HPDE6-E6E7 (cell line): ENCODE data around the gene ACTN2.

ENCODE experiments used
- DNase-seq: peaks from one replicate; pipeline ENCODE4 v3.0.0; 2011; ENCODE audit warnings: missing footprints; ENCODE audit errors: extremely low spot score

ACTN2 gene

DNA sequence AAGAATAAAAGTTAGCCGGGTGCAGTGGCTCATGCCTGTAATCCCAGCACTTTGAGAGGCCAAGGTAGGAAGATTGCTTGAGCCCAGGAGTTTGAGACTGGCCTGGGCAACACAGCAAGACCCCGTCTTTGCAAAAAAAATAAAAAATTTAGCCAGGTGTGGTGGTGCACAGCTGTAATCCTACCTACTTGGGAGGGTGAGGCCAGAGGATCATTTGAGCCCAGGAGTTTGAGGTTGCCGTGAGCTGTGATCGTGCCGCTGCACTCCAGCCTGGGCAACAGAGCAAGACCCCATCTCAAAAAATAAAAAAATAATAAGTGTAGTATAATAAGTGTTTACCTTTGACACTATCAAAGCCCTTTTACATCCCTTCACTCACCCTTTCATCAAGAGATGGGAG lies 5.0 kb downstream of the ACTN2 start:
- no peak for DNase-seq

DNA sequence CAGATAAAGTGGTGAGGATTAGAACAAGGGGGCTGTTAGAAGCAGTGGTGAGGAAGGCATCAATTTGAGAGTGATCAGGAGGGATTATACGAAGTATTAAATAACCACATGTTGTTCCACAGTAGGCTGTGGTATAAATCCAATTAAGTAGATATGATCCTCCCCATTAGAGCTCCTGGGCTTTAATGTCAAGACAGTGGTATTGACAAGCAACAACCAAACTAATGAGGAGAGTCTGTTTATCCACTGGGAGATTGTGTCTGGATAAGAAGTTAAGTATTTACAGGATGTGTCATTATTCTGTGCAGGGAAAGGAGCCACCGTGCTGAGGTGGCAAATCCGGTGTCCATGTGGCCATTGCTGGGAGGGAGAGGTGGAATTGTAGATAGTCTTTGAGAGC lies 5.8 kb downstream of the ACTN2 start:
- no peak for DNase-seq

DNA sequence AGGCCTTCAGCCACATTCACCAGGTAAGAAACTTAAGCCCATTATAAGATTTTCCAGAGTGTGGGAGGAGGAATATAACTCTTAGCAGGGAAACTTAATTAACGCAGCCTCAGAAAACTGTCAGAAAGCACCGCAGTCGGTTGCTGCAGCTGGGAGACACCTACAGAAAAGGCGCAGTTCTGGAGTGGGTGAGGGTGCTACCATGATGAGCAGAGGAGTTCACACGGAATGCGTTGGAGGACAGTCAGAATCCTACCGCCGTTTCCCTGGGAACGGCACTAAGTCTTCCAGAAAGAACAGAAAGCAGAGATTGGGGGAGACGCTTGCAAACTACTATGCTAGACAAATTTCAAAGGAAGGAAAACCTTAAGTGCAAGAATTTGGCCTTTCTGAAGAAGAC lies 6.4 kb downstream of the ACTN2 start:
- no peak for DNase-seq

DNA sequence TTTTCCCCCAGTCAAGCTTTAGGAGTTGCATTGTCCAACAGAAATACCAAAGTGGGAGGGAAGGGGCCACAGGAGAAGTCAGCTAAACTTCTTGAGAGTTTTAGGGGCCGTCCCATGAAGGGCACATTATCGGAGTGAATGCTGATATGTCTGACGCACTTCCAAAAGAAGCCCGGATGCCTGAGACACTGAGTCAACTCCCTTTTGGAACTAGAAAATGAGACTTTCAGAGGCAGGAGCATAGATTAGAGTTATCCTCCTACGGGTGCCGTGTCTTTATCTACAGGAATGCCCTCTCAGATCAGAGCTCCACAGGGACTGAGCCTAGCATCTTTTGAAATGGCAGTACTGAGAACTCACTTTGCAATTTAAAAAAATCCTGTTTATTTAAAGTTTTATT lies 13.1 kb downstream of the ACTN2 start:
- no peak for DNase-seq

DNA sequence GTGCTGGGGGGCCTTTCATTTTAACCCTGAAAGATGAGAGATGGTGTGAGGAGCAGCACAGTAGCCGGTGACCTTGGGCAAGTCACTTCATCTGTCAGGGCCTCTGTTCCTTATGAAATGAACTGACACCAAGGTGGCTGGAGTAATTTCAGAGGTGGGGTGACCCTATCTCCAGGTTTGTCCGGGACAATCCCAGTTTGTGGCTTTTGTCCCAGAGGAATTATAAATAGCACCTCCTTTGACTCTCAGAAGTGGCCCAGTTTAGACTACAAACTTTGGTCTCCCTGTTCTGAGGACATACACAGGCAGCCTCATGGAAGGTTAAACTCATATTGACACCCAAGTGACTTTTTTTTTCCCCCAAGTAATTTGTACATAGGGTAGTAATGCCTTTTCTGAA lies 14.6 kb downstream of the ACTN2 start:
- DNase-seq: no peak

DNA sequence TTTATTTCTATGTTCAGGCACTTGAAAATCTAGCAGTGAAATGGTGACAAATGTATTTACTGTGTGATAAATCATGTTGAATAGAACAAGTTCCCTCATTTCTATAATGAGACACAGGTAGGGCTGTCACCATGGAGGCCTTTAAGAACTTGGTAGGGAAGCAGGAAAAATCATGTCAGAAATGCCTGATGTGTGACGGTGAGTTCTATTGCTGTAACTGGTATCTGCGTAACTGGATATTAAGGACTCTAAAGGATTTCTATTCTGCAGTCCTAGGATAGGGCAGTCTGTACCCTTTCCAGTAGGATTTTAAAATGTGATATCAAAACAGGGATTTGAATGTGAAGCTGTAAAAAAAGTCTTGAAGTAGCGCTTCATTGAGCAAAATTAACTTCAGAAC lies 15.5 kb downstream of the ACTN2 start:
- no peak for DNase-seq

DNA sequence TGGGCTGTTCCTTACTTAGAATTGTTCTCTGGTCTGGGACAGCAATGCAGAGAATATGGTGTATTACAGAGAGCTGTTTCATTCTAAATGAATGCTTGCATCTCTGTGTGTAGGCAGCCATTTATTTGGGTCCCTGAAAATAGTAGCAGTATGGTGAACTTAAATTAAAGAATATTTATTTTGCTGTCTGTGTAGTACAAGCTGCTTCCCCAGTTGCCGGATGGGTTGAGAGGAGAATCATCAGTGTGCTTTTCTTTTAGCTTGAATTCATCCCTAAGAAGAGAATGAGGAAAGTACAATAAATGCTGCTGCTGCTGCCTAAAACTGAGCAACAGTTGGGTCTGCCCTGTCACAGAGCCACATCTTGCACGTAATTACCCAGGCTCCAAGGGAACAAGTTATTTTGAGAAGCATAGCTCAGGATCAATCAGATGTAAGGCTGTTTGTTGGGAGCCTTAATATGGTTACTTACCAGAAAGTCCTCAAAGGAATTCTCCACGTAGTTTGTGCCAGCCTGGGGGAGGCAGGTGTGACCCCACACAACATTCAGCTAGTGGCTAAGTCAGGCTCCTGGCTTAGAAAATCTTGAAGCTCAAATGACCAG lies 16.6 kb downstream of the ACTN2 start:
- DNase-seq: no peak

DNA sequence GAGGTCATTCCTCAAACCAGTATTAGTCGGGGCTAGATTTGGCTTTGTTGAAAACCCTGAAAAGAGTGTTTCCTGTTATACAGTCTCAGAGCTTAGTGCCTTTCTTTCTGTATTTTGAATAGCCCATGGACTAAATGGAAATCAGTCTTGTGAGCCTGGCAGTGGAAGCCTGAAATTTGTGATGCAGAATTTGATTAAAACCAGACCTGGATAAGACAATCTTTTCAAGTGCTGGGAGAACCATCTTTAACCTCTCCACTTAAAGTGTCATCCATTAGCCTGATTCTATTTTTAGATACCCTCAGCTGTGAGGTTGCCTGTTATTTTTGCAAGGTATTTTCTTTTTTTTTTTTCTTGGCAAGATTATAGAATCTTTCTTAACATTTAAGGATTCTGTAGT lies 19.5 kb downstream of the ACTN2 start:
- no peak for DNase-seq

DNA sequence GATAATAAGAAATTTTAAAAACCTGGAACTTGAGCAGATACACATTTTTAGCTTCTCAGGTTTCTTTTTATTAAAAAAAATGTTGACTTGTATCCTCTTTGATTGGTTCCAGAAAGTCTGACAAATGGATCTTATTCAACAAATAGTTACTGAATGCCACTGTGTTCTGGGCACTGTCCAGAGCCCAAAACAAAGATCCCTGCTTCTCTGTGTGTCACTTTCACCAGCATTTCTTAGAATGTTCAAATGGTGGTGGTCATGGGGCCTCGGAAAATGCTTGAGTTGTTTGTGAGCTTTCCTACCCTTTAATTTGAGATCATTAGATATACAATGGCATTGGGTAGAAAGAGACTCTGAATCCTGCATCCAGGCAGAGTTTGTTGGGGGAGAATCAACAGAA lies 19.9 kb downstream of the ACTN2 start:
- no peak for DNase-seq

DNA sequence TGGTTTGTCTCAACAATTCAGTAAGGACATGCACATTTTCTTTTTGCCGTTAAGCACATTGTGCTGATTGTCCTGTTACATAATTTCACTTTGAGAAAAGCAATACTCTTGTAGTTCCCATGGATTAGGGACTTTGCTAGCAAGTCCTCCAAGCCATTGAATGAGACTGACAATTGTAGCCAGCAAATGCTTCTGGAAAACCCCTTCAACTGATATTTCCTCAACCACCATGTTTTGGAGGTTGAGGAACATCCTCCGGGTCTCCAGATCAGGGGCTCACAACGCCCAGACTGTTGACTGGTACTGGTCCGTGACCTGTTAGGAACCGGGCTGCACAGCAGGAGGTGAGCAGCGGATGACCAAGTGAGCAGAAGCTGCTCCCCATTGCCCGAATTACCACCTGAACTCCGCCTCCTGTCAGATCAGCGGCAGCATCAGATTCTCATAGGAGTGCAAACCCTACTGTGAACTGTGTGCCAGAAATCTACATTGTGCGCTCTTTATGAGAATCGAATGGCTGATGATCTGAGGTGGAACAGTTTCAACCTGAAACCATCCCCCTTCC lies 24.1 kb downstream of the ACTN2 start:
- DNase-seq: no peak

DNA sequence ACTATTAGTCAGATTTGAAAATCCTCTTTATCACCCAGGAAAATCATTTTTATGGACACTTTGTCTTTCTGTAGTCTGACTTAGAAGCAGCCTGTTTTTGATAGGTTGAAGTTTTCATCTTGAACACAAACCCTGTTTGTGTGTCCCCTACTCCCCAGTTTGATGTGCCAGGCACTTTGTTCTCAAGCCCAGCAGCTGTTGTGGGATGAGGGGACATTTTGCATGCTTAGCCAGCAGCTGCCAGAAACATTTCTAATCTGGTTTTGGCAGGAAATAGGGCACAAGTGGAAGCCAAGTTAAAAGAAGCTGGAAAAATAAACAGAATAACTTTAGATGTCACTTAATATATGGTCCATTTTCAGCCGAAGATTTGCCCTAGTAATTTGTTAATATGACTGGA lies 29.9 kb downstream of the ACTN2 start:
- no peak for DNase-seq

DNA sequence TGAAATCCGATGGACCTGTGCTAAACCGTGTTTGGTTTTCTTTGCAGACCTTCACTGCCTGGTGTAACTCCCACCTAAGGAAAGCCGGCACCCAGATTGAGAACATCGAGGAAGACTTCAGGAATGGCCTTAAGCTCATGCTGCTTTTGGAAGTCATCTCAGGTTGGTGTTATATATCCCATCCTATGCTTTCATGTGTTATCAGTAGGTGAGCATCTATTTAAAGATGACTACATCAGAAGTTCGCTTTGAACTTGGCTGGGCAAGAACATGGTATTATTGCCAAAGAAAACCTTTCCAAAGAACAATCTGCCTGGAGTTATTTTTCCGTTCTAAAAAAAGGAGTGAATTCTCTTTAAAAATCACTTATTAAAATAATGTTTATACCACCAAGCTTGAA lies 31.5 kb downstream of the ACTN2 start:
- no peak for DNase-seq

DNA sequence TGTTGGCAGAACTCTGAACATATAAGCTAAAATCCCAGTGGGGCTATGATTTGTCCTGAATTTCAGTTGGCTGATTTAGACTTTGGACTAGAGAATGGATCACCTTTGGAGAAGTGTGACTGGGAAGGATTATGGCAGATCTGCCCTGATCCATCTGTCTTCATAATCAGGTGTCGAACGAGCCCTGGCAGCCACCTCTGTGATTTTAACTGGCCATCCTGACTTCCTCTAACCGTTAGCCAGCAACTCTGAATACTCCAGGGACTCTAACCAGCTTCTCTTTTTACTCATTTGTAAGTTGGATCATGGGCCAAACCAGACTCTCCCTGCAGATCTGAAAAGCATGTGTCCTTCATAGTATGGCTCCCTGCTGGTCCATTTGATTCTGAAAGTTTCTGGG lies 32.0 kb downstream of the ACTN2 start:
- no peak for DNase-seq

DNA sequence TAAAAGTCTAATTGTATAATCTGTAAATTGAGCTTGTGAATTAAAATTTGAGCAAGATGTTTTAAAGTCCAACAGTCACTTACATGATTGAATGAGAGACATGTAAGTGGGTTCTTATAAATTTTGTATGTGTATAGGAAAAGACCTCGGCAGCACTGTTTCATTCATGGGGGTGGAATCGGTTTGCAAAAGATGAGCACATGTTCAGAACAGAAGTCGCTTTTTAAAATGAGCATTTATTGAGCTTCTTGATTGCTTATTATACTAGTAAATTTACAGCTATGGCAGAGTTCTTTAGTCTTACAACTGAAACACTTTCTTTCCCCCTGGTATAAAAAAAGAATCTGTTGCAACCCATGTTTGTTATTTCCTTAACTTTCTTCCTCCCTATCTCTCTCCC lies 33.9 kb downstream of the ACTN2 start:
- no peak for DNase-seq

DNA sequence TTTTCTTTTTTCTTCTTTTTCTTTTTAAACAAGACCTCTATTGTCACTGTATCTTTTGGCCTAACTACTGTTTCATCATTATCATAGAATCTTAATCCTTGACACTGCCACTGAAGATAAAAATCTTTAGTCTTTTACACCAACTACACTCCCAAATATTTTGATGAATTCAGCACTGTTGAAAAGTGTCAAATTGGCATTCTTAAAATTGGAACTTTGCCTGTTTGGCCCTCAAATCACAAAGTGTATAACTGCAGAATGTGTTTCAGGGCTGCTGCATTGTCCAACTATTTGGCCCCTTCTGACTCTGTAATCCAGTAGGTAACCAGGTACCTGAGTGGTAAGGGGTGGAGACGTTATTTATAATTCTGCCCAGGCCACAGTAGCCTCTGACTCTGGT lies 34.3 kb downstream of the ACTN2 start:
- no peak for DNase-seq

DNA sequence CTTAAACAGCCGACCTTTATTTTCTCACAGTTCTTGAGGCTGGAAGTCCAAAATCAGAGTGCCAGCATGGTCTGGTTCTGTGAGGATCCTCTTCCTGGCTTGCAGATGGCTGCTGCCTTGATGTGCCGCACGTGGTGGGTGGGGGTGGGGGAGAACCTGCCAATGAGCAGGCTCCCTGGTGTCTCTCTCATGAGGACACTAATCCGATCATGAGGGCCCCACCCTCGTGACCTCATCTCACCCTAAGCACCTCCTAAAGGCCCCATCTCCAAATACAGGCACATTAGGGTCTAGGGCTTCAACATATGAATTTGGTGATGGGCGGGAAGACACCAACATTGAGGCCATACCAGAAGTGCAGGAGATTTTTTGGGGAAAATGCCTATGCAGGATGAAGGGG lies 37.8 kb downstream of the ACTN2 start:
- no peak for DNase-seq

DNA sequence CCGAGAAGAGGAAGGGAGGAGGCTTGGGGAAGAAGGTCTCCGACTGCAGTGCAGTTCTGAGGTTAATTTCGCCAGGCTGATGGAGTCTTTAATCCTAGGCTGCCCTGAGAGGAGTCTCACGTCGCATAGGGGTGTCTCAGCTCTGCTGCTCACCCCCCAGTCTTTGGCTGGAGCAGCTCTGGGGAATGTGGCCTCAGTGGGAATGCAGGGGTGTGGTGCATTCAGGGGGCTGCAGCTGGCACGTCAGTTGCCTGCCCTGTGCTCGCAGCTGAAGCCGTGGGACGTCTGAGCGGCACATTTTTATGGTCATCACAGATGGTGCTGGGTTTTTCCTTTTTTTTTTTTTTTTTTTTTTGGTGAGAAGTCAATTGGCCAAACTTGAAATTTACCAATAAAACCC lies 38.2 kb downstream of the ACTN2 start:
- DNase-seq: no peak

DNA sequence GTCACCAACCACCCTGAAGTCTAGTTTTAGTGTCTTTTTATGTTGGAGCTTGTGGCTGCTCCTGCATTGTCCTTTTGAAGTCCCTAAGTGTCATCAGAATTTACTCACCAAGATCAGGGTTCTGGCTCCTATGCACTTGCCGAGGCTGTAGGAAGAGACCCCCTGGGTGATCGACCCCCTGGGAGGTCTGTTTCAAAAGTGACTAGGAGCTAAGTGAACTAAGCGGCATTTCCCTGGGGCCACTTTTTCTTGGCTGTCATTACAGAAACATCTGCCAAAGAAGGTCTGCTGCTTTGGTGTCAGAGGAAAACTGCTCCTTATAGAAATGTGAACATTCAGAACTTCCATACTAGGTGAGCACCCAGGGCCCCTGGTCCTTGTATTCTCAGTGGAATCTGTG lies 39.4 kb downstream of the ACTN2 start:
- no peak for DNase-seq

DNA sequence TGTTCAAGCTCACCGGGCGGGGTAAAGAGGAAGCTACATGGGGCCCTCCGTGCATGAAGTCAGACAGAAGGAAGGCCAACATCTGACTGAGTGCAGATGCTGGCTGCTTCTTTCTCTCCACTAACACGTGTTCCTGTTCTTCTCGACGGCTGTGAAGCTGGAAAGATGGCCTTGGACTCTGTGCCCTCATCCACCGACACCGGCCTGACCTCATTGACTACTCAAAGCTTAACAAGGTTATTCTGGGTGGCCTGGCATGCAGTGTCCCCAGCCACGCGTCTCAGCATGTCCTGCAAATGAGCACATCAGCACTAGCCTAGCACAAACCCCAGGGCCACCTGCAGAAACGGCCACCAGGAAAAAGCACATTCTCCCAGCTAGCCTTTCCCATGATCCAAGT lies 41.2 kb downstream of the ACTN2 start:
- DNase-seq: no peak

DNA sequence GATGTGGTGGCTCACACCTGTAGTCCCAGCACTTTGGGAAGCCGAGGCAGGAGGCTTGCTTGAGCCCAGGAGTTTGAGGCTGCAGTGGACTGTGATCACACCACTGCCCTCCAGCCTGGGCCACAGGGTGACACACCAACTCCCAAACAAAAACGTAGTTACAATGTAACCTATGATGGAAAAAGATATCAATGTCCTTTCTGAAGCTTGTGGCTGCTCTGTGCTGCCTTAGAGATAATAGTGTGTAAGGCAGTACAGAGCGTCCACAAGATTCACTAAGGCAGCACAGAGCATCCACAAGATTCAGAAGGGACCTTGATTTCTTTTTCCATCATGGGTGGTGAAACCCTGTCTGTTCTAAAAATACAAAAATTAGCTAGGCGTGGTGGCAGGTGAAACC lies 42.5 kb downstream of the ACTN2 start:
- DNase-seq: no peak

DNA sequence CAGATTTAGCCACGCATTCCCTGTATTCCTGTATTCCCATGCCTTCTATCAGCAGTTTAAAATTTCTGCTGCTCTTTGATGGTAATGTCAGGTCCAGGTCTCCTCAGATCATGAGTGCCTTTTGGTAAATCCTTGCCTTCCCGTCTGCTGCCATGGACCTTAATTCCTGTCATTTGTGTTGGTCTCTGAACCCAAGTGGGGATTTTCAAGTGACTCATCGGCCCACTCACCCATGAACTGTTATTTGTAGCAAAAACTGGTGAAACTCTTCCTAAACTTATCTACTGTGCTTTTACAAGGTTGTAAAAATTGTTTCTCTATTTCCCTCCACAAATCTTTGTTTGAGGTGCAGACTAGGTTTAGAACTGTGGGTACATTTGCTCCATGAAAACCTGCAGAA lies 47.4 kb downstream of the ACTN2 start:
- no peak for DNase-seq

DNA sequence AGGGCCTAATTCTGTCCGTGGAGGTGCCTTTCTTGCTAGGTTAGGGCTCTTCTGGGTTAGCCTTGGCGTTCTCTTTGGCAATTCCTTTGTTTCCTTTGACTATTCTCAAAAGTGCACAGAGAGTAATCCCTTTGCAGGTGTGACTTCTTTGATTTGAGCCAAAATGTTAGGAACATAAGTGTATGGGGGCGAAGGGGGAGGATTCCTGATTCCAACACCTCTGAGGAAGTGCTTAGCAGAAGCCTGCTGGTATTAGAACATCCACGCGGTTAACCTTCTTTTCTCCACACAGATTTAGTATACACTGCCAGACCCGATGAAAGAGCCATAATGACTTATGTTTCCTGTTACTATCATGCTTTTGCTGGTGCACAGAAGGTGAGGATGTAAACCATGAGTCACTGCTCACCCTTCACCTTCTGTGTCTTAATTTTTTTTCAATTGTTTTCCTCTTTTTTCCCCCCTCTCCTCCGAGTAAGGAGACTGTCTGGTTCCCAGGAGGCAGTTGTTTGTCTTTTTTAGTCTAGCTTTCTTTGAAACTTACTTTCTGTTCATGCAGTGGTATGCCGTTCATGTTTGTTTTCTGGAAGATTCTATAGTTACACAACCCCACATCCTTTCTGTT lies 48.0 kb downstream of the ACTN2 start:
- peak; percentile 34 for DNase-seq

DNA sequence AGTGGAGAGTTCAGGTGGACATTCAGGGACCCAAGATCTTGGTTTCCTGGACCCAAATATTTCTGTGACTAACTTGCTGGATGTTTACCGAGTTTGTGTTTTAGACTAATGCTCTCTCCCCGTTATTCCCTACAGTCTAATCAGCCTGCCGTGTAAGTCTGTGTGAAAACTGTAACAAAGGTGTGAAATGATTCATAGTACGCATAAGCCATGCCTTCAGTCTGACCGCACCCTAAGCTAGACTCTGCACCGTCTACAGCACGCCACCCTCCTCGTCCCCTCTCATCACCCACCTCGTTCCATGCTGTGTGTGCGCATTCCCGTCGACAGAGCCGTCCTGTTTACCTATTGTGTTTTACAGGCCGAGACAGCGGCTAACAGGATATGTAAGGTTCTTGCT lies 50.5 kb downstream of the ACTN2 start:
- no peak for DNase-seq

DNA sequence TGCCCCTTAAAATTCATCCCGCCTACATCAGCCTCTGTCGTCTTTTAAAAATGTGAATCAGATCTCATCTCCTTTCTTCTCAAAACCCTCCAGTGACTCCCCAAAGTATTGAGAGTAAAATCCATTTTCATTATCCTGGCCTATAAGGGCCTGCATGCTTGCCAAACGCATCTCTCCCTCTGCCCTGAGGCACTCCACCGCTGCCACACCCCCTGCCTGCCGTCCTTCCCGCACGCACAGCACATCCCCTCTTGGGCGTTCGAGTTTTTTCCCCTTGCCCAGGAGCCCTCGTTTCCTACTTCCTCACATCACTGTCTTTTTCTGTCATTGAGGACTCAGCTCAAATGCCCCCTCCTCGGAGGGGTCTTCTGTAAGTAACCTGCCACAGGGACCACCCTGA lies 55.5 kb downstream of the ACTN2 start:
- DNase-seq: no peak
